Activated T-cell treated with anti-CD3 and anti-CD28 coated beads, Interleukin-2, amount 50 U/mL, for 72 hours (primary cell): Measurements from ENCODE around the gene ZNF85. TPM values are rescaled to one million over a fixed set of nuclear protein-coding genes. Genes with fewer than 3 reads are reported as not detected.
"Not testable (repeated sequence)": the region's sequence is repeated elsewhere in the genome, so short reads cannot be mapped to it uniquely, and the experiment has no call there.

Source experiments
- ATAC-seq, 2 donors: fragments of 150-1000 bp; cut with Tn5 transposase; replicated peaks in 1 of 2; 2 replicates each; pipeline ENCODE4 v1.10.0; 2021; ENCODE audit warnings: moderate library complexity in 2 of 2, mild to moderate bottlenecking in 1 of 2
- DNase-seq, 2 donors: peaks; one replicate each; pipeline ENCODE4 v3.0.0; 2021 to 2022; ENCODE audit warnings: mixed read lengths in 1 of 2
- H3K27ac Mint-ChIP-seq: one replicate; pipeline ENCODE4 v1.8.0; 2022; ENCODE audit warnings: mild to moderate bottlenecking, moderate library complexity, mixed read lengths
- H3K27me3 Mint-ChIP-seq: one replicate; pipeline ENCODE4 v1.8.0; 2022; ENCODE audit warnings: low read depth, mixed read lengths
- H3K36me3 Mint-ChIP-seq, 2 donors: one replicate each; pipeline ENCODE4 v1.8.0; 2022; ENCODE audit warnings: mixed read lengths in 2 of 2, mild to moderate bottlenecking in 1 of 2; ENCODE audit not compliant: insufficient read depth in 2 of 2
- H3K4me1 Mint-ChIP-seq: one replicate; pipeline ENCODE4 v1.8.0; 2022; ENCODE audit warnings: low read depth, mixed read lengths
- H3K4me3 Mint-ChIP-seq, 2 donors: one replicate each; pipeline ENCODE4 v1.8.0; 2022; ENCODE audit warnings: mild to moderate bottlenecking in 2 of 2, mixed read lengths in 2 of 2, moderate library complexity in 2 of 2
- H3K9me3 Mint-ChIP-seq, 2 donors: one replicate each; pipeline ENCODE4 v1.8.0; 2022; ENCODE audit warnings: mixed read lengths in 2 of 2
- total RNA-seq, 2 donors: library from RNA; stranded (reverse); gene quantifications; one replicate each; pipeline ENCODE4 v1.2.3, GENCODE V29; 2022

Gene ZNF85
- total RNA-seq: 10 to 100 TPM; 23.8 to 25.0 TPM

DNA sequence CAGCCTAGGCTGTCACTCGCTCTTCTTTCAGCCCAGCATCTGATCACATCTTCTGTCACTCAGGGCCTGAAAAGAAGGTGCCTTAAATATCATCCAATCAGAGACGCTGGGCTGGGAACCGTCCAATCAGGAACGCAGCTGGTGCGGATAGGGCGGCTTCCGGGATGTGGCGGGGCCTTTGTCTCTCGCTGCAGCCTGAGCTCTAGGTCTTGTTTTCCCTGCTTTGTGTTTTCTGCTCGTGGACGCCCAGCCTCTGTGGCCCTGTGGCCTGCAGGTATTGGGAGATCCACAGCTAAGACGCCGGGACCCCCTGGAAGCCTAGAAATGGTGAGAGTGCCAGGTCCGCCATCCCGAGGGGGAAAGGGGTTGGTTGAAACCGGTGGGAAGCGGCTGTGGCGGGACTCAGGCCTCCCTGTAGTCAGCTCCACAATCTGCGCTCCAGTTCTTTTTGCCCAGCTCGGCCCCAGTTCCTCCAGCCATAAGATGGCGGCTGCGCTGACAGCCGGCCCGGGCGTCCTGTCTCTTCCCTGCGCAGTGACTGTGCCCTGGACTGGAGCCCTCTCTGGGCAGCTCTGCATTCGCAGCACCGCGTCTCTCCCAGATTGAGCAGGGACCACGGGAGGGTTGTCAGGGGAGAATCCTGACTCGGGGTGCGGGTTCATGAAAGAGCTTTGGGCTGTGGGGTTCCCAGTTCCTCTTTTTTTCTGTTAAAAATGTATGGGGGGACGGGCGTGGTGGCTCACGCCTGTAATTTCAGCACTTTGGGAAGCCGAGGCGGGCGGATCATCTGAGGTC, at the start of gene ZNF85:
TSS of gene ZNF85 (plus strand) at position 175 of the 795 bp plus-strand sequence. CDS start at position 325, 150 bp downstream.
- peak; percentile 99 for ATAC-seq
- peaks cover 19% of the 10 kb centered on the region for H3K4me1 Mint-ChIP-seq
- H3K4me3 Mint-ChIP-seq: peak within 1 kb of the TSS; percentile 98 to 99
- H3K27ac Mint-ChIP-seq: peak within 1 kb of the TSS; percentile 96
- no peaks in the 10 kb centered on the region for H3K27me3 Mint-ChIP-seq
- peaks cover 4 to 16% of the 10 kb centered on the region in 2 donors for H3K36me3 Mint-ChIP-seq
- DNase-seq: peak; percentile 88 to 90
- H3K9me3 Mint-ChIP-seq: peaks cover 0 to 1% of the 10 kb centered on the region in 2 donors

DNA sequence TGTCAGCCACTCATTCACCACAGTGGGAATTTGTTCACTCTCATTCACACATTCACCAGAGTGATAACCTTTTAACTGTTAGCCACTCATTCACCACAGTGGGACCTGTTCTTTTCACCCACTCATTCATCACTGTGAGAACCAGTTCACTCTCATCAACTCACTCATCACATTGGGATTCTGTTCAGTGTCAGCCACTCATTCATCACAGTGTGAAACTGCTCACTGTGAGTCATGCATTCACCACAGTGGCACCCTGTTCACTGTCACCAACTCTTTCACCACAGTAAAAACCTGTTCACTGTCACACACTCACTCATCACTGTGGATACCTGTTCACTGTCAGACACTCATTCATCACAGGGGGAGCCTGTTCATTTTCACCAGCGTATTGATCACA, 43.5 kb upstream of the ZNF85 start:
- no peak overlapping the region for H3K4me3 Mint-ChIP-seq
- H3K4me1 Mint-ChIP-seq: no peaks in the 10 kb centered on the region
- no peak overlapping the region for H3K27ac Mint-ChIP-seq
- DNase-seq: no peak
- peaks cover 91 to 94% of the 10 kb centered on the region in 2 donors for H3K36me3 Mint-ChIP-seq
- ATAC-seq: peak in 1 of 2 donors; percentile 65
- no peaks in the 10 kb centered on the region for H3K27me3 Mint-ChIP-seq
- H3K9me3 Mint-ChIP-seq: peaks cover 85 to 91% of the 10 kb centered on the region in 2 donors

DNA sequence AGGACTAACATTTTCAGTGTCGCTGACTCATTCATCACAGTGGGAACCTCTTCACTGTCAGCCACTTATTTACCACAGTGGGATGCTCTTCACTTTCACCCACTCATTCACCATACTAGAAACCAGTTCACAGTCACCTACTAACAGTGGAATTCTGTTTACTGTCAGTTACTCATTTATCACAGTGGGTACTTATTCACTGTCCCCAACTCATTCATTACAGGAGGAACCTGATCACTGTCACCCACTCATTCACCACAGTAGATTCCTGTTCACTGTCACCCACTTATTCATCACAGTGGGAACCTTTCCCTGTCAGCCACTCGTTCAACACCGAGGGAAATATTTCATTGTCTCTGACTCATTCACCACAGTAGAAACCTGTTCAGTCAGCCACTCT, 10.1 kb upstream of the ZNF85 start:
- Mint-ChIP-seq H3K4me1 (no peaks in the 10 kb centered on the region), H3K36me3 (peaks cover 81 to 83% of the 10 kb centered on the region in 2 donors), H3K9me3 (peaks cover 78 to 82% of the 10 kb centered on the region in 2 donors), H3K4me3 (no peak overlapping the region), H3K27ac (peak overlapping the region; percentile 17), H3K27me3 (peaks cover 36% of the 10 kb centered on the region)
- ATAC-seq: peak; percentile 50 to 56
- DNase-seq: no peak

DNA sequence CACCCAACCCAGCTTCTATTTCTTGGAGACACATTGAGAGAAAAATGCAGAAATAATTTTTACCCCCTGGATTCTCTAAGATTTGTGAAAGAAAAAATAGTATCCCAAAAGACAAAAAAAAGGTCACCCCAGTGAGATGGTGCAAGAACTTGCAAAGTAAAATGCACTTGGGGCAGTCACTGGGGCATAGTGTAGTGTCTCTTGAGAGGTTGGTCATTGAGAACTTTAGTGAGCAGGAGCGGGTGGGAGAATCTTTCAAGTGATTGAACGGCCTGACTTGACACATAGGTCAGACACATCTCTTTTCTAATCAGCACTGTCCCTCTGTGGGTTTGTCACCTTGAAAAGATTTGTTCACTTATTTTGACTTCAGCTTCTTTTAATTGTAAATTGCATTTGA, 2.4 kb downstream of the ZNF85 start:
- peaks cover 19% of the 10 kb centered on the region for H3K4me1 Mint-ChIP-seq
- H3K27me3 Mint-ChIP-seq: no peaks in the 10 kb centered on the region
- no peak overlapping the region for H3K4me3 Mint-ChIP-seq
- peaks cover 9 to 20% of the 10 kb centered on the region in 2 donors for H3K36me3 Mint-ChIP-seq
- ATAC-seq (no peak), DNase-seq (no peak)
- peaks cover 0 to 1% of the 10 kb centered on the region in 2 donors for H3K9me3 Mint-ChIP-seq
- H3K27ac Mint-ChIP-seq: no peak overlapping the region

DNA sequence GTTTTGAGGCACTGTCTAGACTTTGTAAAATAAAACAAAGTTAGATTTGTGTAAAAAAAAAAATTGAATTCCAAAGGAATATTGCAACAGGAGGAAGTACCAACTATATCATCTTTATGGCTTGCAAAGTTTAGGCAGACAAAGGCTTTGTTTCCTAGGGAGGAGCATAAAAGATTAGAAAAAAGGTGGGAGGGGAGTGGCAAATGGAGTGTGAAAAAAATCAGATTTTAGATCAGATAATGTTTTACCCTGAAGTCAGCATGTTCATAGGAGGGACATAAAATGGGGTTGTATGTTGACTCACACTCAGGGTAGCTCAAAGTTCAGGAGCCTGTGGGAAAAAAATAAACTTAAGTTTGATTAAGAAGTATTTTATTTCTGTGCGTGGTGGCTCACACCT, 3.7 kb downstream of the ZNF85 start:
- Mint-ChIP-seq H3K4me3 (no peak overlapping the region), H3K4me1 (peaks cover 19% of the 10 kb centered on the region), H3K36me3 (peaks cover 9 to 23% of the 10 kb centered on the region in 2 donors), H3K9me3 (peaks cover 0 to 1% of the 10 kb centered on the region in 2 donors), H3K27me3 (no peaks in the 10 kb centered on the region), H3K27ac (no peak overlapping the region)
- no peak for DNase-seq
- ATAC-seq: no peak

DNA sequence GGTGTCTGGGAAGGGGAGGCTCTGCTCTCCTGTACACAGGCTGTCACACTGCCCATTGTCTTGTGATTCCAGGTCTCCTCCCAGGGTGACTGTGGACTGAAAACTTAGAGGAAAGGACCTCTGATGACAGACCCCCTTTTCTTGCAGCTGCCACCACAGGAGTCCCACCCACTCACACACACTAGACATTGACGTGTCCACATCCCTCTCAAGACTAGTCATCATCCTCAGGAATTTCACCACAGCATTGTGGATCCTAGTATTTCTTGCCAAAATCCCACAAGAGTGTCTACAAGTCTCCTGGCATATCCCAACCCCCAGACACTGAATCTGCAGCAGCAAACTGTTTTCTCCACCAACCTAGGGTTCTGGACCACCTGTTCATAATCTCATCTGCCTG, 5.3 kb downstream of the ZNF85 start:
- Mint-ChIP-seq H3K36me3 (peaks cover 9 to 33% of the 10 kb centered on the region in 2 donors), H3K4me3 (no peak overlapping the region), H3K27ac (no peak overlapping the region), H3K9me3 (peaks cover 0 to 1% of the 10 kb centered on the region in 2 donors), H3K4me1 (peaks cover 19% of the 10 kb centered on the region), H3K27me3 (no peaks in the 10 kb centered on the region)
- ATAC-seq (no peak), DNase-seq (no peak)

DNA sequence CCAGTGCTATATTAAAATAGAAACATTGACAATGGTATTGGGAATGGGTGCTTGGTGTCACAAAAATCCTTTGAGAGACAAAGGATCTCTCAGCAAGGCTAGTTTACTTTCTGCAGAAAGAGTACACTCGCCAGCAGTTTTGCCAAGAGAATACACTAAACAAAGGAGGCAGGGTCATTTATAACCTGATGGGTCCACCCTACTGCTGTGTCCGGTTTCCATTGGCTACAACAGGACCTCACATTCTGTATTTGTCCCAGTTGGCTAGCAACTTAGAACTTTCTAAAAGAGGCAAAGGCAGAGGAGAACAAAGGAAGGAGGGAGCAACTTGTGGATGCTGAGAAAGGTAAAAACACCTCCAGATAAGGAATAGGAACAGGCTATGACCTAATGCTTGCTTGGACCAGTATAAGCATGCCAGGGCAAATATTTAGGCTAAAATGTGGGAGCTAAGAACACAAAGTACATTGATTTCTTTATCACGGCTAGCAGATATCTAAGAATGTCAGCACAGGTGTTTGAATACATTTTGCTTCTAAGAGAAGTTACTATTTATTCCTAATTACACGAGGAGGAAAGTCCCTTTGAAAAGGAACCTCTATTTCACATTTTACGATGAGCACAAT, 13.4 kb downstream of the ZNF85 start:
- ATAC-seq, H3K27ac Mint-ChIP-seq, H3K4me3 Mint-ChIP-seq, H3K27me3 Mint-ChIP-seq, H3K4me1 Mint-ChIP-seq, H3K9me3 Mint-ChIP-seq, DNase-seq: not testable (repeated sequence)
- peaks cover 15 to 56% of the 10 kb centered on the region in 2 donors for H3K36me3 Mint-ChIP-seq

DNA sequence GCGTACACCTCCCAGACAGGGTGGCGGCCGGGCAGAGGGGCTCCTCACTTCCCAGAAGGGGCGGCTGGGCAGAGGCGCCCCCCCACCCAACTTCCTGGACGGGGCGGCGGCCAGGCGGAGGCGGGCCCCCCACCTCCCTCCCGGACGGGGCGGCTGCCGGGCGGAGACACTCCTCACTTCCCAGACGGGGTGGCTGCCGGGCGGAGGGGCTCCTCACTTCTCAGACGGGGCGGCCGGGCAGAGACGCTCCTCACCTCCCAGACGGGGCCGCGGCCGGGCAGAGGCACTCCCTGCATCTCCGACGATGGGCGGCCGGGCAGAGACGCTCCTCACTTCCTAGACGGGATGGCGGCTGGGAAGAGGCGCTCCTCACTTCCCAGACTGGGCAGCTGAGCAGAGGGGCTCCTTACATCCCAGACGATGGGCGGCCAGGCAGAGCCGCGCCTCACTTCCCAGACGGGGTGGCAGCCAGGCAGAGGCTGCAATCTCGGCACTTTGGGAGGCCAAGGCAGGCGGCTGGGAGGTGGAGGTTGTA, 29.6 kb downstream of the ZNF85 start:
- ATAC-seq, H3K27ac Mint-ChIP-seq, H3K4me1 Mint-ChIP-seq: not testable (repeated sequence)

DNA sequence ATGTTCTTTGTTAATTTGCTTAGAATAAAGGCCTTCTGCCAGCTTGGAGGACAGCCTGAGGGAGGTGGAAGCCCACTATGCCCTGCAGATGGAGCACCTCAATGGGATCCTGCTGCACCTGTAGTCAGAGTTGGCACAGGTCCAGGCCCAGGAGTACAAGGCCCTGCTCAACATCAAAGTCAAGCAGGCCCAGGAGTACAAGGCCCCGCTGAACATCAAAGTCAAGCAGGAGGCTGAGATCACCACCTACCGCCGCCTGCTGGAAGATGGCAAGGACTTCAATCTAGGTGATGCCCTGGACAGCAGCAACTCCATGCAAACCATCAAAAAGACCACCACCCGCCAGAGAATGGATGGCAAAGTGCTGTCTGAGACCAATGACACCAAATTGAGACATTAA, 41.7 kb downstream of the ZNF85 start:
- H3K9me3 Mint-ChIP-seq: peaks cover 8 to 11% of the 10 kb centered on the region in 2 donors
- no peak overlapping the region for H3K27ac Mint-ChIP-seq
- ATAC-seq (no peak), DNase-seq (peak in 1 of 2 donors; percentile 8)
- no peak overlapping the region for H3K4me3 Mint-ChIP-seq
- no peaks in the 10 kb centered on the region for H3K4me1 Mint-ChIP-seq
- H3K36me3 Mint-ChIP-seq: peaks cover 3 to 5% of the 10 kb centered on the region in 2 donors
- H3K27me3 Mint-ChIP-seq: no peaks in the 10 kb centered on the region

More for the DNA sequence above, 29.6 kb downstream of the ZNF85 start:
- H3K27me3 Mint-ChIP-seq, H3K4me3 Mint-ChIP-seq, DNase-seq: not testable (repeated sequence)
- Mint-ChIP-seq H3K36me3 (peaks cover 12 to 28% of the 10 kb centered on the region in 2 donors), H3K9me3 (peaks cover 4 to 14% of the 10 kb centered on the region in 2 donors)

DNA sequence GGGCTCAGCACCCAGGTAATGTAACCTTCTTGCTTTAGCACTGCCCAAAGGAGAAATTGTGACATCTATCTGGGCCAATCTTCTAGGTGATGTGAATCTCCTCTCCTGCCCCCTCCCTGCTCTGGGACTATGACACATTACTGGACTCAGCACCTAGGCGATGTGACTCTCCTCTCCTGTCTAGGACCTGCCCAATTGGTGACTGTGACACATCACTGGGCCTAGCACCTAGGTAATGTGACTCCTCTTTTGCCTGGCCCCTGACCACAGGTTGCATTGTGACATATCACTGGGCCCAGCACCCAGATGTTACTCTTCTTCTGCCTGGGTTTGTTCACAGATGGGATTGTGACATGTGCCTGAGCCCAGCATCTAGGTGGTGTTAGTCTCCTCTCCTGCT, 45.0 kb downstream of the ZNF85 start:
- H3K4me1 Mint-ChIP-seq: no peaks in the 10 kb centered on the region
- DNase-seq (peak; percentile 5 to 7), ATAC-seq (peak; percentile 70 to 82)
- no peak overlapping the region for H3K4me3 Mint-ChIP-seq
- H3K9me3 Mint-ChIP-seq: peaks cover 2 to 3% of the 10 kb centered on the region in 2 donors
- H3K27ac Mint-ChIP-seq: no peak overlapping the region
- H3K36me3 Mint-ChIP-seq: peaks cover 0 to 2% of the 10 kb centered on the region in 2 donors
- no peaks in the 10 kb centered on the region for H3K27me3 Mint-ChIP-seq

DNA sequence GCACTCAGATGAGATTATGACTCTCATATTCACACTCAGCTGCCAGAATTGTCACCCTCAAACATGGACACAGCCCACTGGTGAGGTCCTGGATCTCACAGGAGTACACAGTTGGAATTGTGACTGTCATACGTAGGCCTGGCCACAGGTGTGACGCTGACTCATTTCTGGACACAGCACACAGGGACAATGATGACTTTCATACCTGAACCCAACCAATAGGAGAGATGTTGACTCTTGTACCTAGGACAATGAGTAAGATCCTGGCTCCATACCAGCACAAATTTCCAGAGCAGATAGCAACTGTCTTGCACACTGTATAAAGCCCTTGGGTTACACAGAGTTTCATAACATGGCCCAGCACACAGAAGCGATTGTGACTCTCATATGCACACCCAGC, 46.4 kb downstream of the ZNF85 start:
- no peaks in the 10 kb centered on the region for H3K9me3 Mint-ChIP-seq
- no peaks in the 10 kb centered on the region for H3K36me3 Mint-ChIP-seq
- DNase-seq (no peak), ATAC-seq (no peak)
- no peaks in the 10 kb centered on the region for H3K4me1 Mint-ChIP-seq
- no peak overlapping the region for H3K4me3 Mint-ChIP-seq
- H3K27me3 Mint-ChIP-seq: no peaks in the 10 kb centered on the region
- no peak overlapping the region for H3K27ac Mint-ChIP-seq

DNA sequence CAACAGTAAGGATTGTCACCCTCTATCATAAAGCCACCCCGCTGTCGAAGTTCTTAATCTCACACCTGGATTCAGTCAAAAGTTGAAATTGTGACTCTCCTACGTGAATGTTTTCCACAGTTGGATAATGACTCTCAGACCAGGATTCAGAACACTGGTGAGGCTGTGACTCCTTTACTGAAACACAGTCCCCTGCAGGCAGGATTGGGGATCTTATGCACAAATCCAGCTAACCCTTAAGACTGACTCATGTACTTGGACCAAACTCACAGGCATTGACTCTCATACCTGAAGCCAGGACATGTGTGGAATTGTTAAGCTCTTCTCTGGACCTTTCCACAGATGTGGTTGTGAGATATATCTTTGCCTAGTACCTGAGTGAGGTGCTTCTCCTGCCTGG, 46.8 kb downstream of the ZNF85 start:
- H3K36me3 Mint-ChIP-seq: no peaks in the 10 kb centered on the region
- H3K27ac Mint-ChIP-seq: no peak overlapping the region
- ATAC-seq (no peak), DNase-seq (no peak)
- H3K27me3 Mint-ChIP-seq: no peaks in the 10 kb centered on the region
- no peaks in the 10 kb centered on the region for H3K9me3 Mint-ChIP-seq
- no peaks in the 10 kb centered on the region for H3K4me1 Mint-ChIP-seq
- no peak overlapping the region for H3K4me3 Mint-ChIP-seq

DNA sequence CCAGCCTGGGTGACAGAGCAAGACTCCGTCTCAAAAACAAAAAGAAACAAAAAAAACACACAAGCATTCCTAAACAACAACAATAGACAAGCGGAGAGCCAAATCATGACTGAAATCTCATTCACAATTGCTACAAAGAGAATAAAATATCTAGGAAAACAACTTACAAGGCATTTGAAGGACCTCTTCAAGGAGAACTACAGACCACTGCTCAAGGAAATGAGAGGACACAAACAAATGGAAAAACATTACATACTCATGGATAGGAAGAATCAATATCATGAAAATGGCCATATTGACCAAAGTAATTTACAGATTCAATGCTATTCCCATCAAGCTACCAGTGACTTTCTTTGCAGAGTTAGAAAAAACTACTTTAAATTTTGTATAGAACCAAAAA, 69.7 kb downstream of the ZNF85 start:
- not testable (repeated sequence) for H3K4me3 Mint-ChIP-seq, H3K27ac Mint-ChIP-seq, DNase-seq, ATAC-seq, H3K27me3 Mint-ChIP-seq, H3K4me1 Mint-ChIP-seq
- Mint-ChIP-seq H3K36me3 (peaks cover 19 to 26% of the 10 kb centered on the region in 2 donors), H3K9me3 (peaks cover 14 to 18% of the 10 kb centered on the region in 2 donors)
